HG02642 (cell line): ENCODE data around the gene SLC6A6.

Source experiments
- ATAC-seq: cut with Tn5 transposase; IDR thresholded peaks from one replicate; pipeline ENCODE4 v1.9.1; 2021; ENCODE audit warnings: mild to moderate bottlenecking; ENCODE audit not compliant: unreplicated experiment, poor library complexity

The SLC6A6 gene

DNA sequence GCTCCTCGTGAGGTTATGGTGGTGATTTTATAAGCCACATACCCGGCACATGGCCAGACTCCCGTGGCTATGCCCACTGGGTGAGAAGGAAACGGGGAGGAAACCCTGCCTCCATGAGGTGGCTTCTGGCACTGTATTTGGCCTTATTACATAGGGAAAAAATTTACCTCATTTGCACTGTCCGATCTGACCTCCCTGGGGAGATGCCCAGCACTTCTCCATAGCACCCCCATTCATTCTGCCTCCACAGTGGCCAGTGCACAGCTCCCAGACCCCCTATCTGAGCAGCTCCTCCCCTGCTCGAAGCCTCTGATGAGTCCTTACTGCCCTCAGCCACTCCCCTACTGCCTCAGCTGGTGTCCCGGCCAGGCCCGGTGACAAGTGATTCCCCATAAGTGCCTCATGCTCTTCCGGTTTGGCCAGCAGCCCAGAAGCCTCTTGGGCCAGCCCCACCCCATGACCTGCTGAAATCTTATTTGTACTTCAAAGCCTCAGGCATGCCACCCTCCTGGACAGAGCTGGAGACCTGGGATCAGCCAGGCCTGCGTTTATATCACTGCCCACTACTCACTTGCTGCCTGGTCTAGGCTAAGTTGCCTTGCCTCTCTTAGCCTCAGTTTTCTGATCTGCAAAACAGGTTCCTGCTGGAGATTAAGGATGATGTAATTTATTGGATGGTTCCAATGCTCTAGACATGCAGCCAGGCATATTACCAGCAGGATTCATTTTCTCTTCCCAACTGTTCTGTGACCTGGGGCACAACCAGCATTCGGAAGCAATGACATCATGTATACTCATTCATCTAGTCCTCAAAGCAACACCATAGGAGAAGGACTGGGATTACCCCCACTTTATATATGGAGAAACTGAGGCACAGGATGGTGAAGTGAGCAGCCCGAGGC is 30.6 kb upstream of the SLC6A6 start:
- ATAC-seq = no peak

DNA sequence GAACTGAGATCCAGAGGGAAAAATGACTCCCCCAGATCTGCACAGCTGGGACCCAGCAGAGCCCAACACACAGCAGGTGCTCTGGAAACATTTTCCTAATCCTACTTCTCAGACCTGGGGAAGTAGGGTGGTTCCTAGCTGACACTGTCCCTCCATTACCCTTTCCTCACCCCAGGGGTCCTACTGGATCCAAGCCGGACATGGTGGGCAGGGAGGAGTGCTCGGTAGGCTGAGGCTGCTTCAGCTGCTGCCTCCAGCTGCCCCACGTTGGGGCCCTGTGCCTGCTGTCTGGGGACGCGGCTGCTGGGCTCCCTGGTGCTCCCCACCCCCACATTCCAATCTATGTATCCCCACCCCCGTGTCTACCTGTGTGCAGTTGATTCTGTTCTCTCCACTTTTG is 29.8 kb upstream of the SLC6A6 start:
- no peak for ATAC-seq

DNA sequence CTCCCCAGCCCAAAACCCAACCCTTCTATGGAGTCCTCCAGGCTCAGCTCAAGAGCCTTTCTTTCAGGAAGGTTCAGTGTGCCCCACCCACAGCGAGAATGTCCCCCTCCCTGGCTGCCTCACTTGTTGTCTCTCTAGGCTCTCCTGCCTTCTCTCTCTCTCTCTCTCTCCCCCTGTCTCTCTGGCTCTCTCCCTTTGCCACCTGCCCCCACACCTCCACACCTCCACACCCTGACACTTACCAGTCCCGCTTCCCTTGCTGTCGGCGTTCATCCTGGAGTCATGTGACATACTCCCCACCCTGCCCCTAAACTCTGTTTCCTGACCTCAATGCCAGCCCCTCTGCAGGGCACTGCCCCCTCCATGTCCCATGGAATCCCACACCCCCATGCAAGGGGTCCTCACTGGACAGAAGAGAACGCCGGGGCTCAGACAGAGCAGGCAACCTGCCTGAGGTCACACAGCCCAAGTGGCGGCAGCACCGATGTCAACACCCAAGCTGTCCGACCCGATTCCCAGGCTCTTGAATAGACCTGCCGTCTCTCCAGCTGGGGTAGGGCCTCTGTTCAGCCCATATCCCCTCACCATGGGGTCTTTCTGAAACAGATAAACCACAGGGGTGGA is 28.5 kb upstream of the SLC6A6 start:
- no peak for ATAC-seq

DNA sequence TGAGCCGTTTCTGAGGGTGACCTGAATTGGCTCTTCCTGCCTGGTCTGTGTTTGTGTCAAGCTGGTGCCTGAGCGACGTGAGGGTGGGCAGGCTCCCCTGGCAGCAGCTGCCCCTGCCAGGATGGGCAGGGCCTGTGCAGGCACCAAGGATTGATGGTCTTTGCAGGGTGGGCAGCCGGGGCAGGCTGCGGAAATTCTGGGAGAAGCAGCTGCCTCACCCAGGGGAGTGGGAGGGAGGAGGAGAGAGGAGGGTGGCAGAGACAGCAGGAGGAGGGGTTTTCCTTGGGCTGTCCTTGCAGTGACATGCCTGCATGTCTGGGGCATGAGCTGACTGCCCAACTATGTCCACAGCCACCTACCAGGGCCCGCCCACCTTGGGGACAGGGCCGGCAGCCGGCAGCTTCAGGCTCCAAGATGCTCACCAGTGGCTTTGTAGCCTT is 27.9 kb upstream of the SLC6A6 start:
- no peak for ATAC-seq

DNA sequence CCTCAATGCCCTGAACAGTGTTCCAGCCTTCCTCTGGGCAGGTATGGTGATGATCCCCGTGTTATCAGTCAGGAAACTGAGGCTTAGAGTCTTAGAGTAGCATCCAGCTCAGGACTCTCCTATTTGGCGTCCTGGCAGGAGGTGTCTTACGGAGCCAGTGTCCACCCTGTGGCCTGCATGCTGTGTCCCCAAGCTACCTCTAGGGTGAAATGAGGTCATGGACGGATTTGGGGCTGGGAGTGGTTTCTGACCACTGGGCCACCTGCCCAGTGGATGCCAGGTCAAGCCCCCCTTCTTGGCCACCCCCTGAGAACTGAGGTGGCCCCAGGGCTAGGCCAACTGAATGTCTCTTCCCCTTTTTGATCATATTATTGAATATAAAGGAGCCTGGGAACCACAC is 27.2 kb upstream of the SLC6A6 start:
- no peak for ATAC-seq

DNA sequence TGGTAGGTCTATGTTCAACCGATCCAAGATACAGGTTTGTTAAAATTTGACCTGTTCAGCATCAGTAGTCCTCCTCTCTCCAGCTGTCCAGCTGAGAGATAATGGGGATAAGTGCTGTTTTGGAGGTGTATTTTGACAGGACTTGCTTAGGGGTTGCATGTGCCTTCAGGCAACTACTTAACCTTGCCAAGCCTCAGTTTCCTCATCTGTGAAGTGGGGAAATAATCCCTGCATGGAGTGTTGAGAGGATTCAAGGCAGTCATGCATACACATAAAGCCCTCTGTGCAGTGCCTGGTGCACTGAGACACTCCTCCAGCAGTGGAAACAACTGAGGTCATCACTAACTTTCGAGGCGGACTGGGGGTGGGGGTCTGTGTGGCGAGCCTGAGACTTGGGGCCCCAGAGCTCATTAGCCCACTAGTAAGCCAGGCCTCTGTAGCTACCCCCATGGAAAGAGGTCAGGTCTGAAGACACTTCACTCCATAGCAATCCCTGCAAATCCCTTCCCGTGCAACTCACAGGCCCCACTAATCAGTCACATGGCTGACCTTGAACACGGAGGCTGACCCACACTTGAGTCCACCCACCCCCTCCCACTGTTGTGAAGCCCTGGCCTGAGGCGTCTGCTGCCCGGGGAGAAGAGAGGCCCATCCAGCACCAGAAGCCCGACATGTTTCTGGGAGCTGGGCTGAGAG is 25.9 kb upstream of the SLC6A6 start:
- ATAC-seq = no peak

DNA sequence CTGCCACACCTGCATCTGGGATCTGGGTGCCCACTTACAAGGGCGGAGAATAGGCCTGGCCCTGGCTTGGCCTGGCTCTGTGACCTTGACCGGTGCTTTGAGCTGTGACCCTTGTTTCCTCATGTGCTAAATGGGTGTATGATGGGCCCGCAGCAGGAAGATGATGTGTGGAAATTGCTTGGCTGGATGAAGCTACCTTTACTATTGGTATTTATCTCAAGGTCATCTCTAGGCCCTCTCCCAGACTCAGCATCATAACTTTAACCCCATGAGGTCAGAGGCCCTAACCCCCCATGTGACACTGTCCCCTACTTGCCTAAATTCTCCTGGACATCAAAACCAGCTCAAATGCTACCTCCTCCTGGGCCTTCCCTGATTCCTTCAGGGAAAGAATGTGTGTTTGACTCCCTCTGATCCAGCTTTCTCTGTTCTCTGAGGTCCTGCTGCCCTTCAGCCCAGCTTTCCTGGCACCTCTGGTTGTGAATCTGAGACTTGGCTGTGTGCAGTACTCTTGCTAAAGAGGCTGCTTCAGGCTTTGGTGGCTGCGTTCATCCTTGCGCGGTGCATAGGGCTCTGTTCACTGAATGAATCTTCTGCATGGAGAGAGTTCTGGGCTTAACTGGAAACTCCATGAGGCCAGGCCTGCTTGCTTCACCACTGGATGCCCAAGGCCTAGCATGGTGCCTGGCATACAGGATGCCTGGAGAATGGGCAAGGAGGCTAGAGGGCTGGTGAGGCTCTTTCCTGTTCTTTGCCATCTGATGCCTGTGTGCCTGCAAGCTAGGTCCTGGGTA is 25.2 kb upstream of the SLC6A6 start:
- ATAC-seq = no peak

DNA sequence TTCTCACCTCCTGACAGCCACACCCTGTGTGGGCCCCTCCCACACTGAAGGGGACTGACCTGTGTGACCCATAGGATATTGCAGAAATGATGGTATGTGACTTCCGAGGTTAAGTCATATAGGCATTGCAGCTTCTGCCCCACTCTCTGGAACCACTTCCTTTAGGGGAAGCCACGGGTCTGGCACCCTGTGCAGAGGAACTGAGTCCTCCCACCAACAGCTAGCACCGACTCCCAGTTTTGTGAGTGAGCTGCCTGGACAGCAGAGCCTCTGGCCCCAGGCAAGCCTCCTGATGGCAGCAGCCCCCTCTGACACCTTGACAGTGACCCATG is 24.6 kb upstream of the SLC6A6 start:
- peak; percentile 49 for ATAC-seq

DNA sequence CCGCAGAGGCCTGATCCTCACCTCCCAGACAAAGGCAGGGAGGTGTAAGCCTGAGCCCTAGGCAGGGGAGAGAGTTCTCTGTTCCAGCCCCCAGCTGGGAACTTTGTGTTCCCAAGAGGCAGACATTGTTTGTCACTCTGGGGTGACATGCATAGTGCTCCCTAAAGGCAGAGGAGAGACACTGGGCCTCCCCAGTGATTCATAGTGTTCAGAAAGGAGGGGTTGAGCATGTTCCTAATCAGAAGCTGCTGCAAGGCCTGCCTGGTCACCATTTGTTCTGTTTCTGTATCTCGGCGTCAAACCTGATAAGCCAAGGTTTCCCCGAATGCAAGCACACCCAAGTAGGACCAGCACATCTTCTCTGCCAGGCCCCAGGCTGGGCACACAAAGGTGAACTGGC is 24.0 kb upstream of the SLC6A6 start:
- no peak for ATAC-seq

DNA sequence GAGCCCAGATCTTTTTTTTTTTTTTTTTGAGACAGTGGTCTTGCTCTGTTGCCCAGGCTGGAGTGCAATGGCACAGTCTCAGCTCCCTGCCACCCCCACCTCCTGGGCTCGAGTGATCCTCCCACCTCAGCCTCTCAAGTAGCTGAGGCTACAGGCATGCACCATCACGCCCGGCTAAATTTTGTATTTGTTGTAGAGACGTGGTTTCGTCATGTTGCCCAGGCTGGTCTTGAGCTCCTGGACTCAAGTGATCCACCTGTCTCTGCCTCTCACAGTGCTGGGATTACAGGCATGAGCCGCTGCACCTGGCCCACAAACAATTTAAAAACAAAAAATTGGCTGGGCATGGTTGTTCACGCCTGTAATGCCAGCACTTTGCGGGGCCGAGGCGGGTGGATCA is 22.6 kb upstream of the SLC6A6 start:
- ATAC-seq = no peak

DNA sequence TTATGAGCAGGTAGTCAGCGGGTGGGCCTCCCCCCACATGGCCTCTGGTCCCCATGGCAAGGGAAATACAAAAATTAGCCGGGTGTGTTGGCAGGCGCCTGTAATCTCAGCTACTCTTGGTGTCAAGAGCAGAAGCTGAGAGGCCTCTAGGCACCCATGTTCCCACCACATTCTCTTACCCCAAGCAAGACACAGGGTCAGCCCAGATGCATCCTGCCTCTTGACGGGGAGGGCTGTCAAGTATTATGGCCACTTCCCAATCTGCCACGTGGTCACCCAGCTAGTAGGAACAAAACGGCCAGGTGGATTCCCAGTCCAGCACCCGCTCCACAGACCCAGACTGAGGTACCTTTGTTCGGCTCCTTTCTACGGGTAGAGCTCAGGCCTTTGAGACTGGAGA is 16.2 kb upstream of the SLC6A6 start:
- ATAC-seq = no peak

DNA sequence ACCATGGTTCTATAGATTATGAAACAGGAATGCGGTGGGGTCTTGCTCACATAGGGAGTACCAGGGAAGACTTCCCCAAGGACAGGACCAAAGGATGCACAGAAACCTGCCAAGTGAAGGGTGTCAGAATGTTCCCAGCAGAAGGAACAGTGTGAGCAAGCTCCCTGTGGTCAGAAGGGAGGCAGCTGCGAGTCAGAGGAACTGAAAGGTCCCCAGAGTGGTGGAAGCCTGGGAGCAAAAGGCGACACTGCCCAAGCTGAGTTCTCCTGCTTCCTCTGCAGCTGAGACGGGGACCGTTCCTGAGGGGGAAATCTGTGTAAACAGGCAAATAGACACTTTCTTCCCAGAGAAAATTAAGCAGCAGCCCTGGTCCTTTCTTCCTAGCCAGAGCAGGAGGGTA is 14.2 kb upstream of the SLC6A6 start:
- no peak for ATAC-seq

DNA sequence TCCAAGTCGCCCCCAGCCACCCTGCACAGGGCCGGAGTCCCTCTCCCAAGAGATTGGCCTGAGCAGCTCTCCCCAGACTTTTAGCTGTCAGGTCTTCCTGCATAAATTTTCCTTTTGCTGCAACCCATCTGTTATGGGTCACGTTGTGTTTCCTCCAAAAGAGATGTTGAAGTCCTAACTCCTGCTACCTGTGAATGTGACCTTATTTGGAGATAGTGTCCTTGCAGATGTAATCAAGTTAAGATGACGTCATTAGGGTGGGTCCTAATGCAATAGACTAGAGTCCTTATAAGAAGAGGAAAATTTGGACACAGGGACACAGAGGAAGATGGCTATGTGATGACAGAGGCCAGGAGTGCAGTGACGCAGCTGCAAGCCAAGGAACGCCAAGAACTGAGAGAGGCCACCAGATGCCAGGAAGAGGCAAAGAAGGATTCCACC is 13.2 kb upstream of the SLC6A6 start:
- no peak for ATAC-seq

DNA sequence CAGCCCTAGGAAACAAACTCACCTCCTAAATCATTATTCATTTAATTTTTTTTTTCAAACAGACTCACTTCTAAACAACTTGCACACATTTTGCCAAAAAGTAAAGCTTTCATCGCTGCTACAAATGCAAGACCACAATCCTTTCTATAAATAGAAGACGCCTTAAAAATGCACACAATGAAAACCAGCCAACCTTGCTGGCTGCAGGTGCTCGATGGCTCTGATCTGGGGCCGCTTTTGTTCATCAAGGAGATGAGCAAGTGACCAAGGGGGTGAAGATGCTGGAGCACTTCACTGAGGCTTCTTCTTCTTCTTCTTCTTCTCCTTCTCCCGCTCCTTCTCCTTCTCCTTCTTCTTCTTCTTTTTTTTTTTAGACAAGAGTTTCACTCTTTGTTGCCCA is 12.7 kb upstream of the SLC6A6 start:
- ATAC-seq = no peak

DNA sequence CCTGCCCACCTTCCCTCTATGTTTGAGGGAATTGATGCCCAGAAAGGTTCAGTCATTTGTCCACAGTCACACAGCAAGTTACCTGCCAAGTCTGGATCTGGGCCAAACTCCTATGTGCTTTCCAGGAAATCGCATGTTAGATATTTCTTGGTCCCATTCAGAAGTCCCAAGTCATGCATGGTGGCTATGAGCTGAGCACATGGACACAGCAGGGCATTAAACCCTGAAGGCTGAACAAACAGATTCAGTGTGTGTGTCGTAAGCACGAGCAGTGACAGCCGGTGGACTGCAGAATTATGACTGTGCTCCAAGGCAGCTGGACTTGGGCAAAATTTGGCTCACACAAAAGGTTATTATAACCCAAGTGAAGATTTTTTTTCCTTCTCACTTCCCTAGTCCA is 11.4 kb upstream of the SLC6A6 start:
- ATAC-seq = no peak

DNA sequence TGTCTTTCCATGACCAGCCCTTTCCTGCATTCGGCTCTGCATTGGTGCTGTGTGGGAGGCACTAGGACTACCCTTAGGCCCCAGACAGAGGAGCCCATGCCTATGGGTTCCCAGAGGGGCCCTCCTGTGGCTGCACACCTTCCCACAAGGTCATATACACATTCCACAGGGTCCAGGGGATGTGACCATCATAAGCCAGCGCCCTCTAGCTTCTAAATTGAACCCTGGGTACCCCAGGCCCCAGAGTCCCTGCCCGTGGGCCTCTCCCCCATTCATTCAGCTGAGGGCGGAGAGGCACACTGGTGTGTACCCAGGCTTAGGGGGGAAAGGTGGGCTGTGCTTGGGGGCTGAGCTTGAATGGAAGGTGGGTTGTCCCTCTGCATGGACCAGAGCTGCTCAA is 10.2 kb upstream of the SLC6A6 start:
- no peak for ATAC-seq

DNA sequence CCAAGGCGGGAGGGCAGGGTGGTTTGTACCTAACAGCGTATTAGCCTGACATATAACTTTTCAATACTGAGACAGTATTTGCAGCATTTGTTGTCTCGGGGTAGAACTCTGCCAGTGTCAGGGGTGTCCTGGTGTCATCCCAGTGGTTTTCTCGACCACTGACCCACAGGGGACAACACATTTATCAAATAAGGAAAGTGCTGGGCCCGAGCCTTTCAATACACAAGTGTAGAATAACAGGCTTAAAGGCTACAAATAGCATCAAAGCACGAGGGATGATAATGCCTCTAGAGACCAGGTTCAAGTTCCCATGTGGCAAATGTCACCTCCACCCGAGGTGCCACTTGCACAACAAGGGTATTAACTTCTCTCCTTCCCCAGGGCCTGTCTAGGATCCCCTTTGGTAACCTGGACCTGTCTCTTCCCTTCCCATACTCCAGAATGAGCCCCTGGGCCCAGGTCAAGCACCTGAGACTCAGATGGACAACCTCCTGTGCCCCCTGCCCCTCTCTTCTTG is 9.5 kb upstream of the SLC6A6 start:
- ATAC-seq = no peak

DNA sequence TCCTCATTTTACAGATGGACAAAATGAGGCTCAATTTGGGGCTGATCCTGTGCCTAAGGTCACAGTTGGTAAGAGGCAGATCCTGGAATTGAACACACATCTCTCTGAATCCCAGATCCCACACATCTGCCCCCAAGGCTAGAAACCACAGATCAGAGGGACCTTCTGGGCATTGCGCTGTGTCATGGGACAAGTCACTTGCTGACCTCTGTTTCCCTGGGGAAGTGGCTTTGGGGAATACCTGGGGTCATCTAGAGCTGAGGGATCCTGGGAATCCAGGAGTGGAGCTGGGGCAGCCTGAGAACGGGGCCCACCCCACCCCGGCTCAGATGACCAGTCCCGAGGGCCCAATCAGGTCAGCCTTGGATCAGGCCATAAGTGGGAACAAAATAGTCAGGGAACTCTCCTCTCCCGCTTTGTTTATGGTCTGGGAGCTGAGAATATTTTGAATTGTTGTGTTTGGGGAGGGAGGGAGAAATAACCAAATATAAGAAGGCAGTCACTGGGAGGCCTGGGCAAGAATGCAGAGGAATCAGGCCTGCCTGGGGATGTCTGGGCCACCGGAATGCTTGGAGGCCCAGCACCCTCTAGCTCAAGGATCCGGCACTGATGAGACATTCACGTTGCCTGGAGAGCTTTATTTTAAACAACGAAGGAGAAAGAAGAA is 8.8 kb upstream of the SLC6A6 start:
- no peak for ATAC-seq

DNA sequence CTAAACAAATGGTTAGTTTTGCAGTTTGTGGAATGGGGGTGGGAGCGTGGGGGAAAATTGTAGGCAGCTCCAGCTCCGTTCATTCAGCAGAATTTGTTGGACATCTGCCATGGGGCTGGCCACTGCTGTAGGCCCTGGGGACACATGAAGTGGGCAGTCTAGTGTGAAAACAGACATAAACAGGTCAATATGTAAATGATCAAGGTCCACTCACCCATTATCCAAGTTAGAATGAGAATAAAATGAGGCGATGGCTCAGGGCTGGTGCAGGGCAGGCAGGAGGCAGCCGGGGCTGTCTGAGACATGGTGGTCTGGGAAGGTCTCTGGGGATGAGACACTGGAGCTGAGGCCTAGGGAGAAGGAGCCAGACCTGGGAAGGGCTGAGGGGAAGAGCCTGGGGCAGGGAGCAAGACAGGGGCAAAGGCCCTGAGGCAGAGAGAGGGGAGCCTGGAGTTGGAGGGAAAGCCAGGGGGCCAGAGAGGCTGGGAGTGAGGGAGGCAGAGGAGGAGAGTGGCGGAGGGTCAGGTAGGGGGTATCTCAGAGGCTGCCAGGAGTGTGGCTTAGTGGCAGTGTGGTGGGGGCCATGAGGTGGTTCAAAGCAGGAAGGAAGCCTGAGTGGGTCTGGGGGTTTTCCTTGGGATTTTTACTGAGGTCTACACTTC is 6.2 kb upstream of the SLC6A6 start:
- no peak for ATAC-seq
